ENCODE data around the gene SNORC. TPM values are rescaled to one million over a fixed set of nuclear protein-coding genes. Genes with fewer than 3 reads are reported as not detected.

Gene SNORC
- total and polyA plus RNA-seq, 10 of the 15 experiments (the other 5 are each of a cell fraction or from before 2014, with no cell fraction given): 0.04 to 0.74 (median 0.45) TPM; not detected in 4

DNA sequence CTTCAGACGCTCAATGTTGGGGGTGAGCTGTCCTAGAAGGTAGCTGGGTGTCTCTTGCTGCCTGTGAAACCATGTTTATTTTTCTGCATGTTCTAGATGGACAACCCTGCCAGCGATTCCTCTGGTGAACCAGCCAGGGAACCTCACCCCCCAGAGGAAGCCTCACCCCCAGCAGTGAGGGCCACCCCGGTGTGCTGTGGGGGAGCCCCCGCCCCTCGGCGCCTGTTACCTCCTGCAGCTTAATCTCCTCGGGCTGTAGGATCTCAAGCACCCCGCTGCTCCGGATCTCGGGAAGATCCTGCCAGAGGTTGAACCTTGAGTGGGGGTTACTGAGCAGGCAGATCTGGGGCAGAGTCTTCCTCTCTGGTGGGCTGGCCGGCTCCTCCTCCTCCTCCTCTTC lies 50.0 kb downstream of the SNORC start:
- Histone ChIP-seq H3K79me2 (ENCODE audit: control insufficient read depth, insufficient read depth, low read length) (no peaks in the 10 kb centered on the region), H4K20me1 (ENCODE audit: control insufficient read depth, insufficient read depth) (no peaks in the 10 kb centered on the region), H3K9me3 (replicated peaks; ENCODE audit: control insufficient read depth, insufficient read depth, low read length) (no peaks in the 10 kb centered on the region), H2AFZ (ENCODE audit: control insufficient read depth, low read depth, low read length) (no peak overlapping the region), H3K4me3 (no peak overlapping the region), H3K36me3 (ENCODE audit: control insufficient read depth in 2 of 2, insufficient read depth in 2 of 2, low read length in 1 of 2) (no peaks in the 10 kb centered on the region), H3K27ac (ENCODE audit: control insufficient read depth, insufficient read depth) (no peak overlapping the region), H3K27me3 (replicated peaks in 1 of 2; ENCODE audit: control insufficient read depth in 2 of 2, insufficient read depth in 2 of 2, low read length in 1 of 2) (peaks cover 0 to 3% of the 10 kb centered on the region in 2 experiments; a peak in 1 of 4 replicates), H3K4me1 (ENCODE audit: control insufficient read depth, insufficient read depth, low read length) (no peaks in the 10 kb centered on the region), H3K9ac (ENCODE audit: control insufficient read depth, insufficient read depth, low read length) (no peak overlapping the region), H3K4me2 (ENCODE audit: control insufficient read depth, insufficient read depth) (no peak overlapping the region)
- POLR2A ChIA-PET: no interaction called here
- intact Hi-C loops (cut with micrococcal nuclease; ENCODE audit: unreplicated experiment): no loop called here
- in situ Hi-C loops (cut with MboI): no loop called here
- ATAC-seq (no peak), DNase-seq (ENCODE audit: low read depth, low spot score) (no peak), FAIRE-seq (no peak)
- SMC1A ChIA-PET (ENCODE audit: uncharacterized antibody, unreplicated experiment): no interaction called here
- no TSS peak for BruUV-seq (replicated peaks)
- RAD21 ChIA-PET (ENCODE audit: unreplicated experiment): no interaction called here
- CTCF ChIA-PET: no interaction called here
- 61% methylated on average over 11 of the region's 11 CpGs for WGBS (ENCODE audit: insufficient coverage, insufficient replicate concordance, low lambda C conversion rate, missing lambda C conversion rate)
- TF ChIP-seq, protein P1, sequence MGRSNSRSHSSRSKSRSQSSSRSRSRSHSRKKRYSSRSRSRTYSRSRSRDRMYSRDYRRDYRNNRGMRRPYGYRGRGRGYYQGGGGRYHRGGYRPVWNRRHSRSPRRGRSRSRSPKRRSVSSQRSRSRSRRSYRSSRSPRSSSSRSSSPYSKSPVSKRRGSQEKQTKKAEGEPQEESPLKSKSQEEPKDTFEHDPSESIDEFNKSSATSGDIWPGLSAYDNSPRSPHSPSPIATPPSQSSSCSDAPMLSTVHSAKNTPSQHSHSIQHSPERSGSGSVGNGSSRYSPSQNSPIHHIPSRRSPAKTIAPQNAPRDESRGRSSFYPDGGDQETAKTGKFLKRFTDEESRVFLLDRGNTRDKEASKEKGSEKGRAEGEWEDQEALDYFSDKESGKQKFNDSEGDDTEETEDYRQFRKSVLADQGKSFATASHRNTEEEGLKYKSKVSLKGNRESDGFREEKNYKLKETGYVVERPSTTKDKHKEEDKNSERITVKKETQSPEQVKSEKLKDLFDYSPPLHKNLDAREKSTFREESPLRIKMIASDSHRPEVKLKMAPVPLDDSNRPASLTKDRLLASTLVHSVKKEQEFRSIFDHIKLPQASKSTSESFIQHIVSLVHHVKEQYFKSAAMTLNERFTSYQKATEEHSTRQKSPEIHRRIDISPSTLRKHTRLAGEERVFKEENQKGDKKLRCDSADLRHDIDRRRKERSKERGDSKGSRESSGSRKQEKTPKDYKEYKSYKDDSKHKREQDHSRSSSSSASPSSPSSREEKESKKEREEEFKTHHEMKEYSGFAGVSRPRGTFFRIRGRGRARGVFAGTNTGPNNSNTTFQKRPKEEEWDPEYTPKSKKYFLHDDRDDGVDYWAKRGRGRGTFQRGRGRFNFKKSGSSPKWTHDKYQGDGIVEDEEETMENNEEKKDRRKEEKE (IDR thresholded peaks at IDR 0.05): no peak
- TF ChIP-seq POLR2AphosphoS2 (IDR thresholded peaks at IDR 0.05; ENCODE audit: low read depth, low read length) (no peak), NFXL1 (IDR thresholded peaks at IDR 0.05; ENCODE audit: borderline replicate concordance) (no peak), SREBF2 (IDR thresholded peaks at IDR 0.05; ENCODE audit: low read length) (no peak), ZNF24 (IDR thresholded peaks at IDR 0.05) (no peak), NRF1 (conservative IDR thresholded peaks at IDR 0.05; ENCODE audit: low read depth, low read length) (no peak), STAT1 (conservative IDR thresholded peaks at IDR 0.05) (no peak), ZBED1 (IDR thresholded peaks at IDR 0.05; ENCODE audit: borderline replicate concordance) (no peak), CREB1 (IDR thresholded peaks at IDR 0.05; ENCODE audit: low read depth) (no peak), RBBP5 (conservative IDR thresholded peaks at IDR 0.05) (no peak), NFIC (IDR thresholded peaks at IDR 0.05; ENCODE audit: low read depth, low read length) (no peak), RELA (IDR thresholded peaks at IDR 0.05; ENCODE audit: borderline replicate concordance, partially characterized antibody) (no peak), POU2F2 (IDR thresholded peaks at IDR 0.05; ENCODE audit: borderline replicate concordance, low read depth, low read length) (no peak), YY1 (IDR thresholded peaks at IDR 0.05; ENCODE audit: low read depth, low read length) (no peak), MTA3 (IDR thresholded peaks at IDR 0.05; ENCODE audit: borderline replicate concordance, low read length) (no peak)
- TF ChIP-seq, protein P2, sequence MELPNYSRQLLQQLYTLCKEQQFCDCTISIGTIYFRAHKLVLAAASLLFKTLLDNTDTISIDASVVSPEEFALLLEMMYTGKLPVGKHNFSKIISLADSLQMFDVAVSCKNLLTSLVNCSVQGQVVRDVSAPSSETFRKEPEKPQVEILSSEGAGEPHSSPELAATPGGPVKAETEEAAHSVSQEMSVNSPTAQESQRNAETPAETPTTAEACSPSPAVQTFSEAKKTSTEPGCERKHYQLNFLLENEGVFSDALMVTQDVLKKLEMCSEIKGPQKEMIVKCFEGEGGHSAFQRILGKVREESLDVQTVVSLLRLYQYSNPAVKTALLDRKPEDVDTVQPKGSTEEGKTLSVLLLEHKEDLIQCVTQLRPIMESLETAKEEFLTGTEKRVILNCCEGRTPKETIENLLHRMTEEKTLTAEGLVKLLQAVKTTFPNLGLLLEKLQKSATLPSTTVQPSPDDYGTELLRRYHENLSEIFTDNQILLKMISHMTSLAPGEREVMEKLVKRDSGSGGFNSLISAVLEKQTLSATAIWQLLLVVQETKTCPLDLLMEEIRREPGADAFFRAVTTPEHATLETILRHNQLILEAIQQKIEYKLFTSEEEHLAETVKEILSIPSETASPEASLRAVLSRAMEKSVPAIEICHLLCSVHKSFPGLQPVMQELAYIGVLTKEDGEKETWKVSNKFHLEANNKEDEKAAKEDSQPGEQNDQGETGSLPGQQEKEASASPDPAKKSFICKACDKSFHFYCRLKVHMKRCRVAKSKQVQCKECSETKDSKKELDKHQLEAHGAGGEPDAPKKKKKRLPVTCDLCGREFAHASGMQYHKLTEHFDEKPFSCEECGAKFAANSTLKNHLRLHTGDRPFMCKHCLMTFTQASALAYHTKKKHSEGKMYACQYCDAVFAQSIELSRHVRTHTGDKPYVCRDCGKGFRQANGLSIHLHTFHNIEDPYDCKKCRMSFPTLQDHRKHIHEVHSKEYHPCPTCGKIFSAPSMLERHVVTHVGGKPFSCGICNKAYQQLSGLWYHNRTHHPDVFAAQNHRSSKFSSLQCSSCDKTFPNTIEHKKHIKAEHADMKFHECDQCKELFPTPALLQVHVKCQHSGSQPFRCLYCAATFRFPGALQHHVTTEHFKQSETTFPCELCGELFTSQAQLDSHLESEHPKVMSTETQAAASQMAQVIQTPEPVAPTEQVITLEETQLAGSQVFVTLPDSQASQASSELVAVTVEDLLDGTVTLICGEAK (IDR thresholded peaks at IDR 0.05; ENCODE audit: borderline replicate concordance): no peak
- TF ChIP-seq, protein P3, sequence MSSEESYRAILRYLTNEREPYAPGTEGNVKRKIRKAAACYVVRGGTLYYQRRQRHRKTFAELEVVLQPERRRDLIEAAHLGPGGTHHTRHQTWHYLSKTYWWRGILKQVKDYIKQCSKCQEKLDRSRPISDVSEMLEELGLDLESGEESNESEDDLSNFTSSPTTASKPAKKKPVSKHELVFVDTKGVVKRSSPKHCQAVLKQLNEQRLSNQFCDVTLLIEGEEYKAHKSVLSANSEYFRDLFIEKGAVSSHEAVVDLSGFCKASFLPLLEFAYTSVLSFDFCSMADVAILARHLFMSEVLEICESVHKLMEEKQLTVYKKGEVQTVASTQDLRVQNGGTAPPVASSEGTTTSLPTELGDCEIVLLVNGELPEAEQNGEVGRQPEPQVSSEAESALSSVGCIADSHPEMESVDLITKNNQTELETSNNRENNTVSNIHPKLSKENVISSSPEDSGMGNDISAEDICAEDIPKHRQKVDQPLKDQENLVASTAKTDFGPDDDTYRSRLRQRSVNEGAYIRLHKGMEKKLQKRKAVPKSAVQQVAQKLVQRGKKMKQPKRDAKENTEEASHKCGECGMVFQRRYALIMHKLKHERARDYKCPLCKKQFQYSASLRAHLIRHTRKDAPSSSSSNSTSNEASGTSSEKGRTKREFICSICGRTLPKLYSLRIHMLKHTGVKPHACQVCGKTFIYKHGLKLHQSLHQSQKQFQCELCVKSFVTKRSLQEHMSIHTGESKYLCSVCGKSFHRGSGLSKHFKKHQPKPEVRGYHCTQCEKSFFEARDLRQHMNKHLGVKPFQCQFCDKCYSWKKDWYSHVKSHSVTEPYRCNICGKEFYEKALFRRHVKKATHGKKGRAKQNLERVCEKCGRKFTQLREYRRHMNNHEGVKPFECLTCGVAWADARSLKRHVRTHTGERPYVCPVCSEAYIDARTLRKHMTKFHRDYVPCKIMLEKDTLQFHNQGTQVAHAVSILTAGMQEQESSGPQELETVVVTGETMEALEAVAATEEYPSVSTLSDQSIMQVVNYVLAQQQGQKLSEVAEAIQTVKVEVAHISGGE (CRISPR knock-in tag; IDR thresholded peaks at IDR 0.05): no peak

Measured in GM12878 (cell line).